OCI-LY3 (cell line): ENCODE results near the gene BRICD5.

Experiments
- H2AFZ ChIP-seq: fragments of 200-600, 300-600 bp; shearing (Covaris generic); 2 replicates; pipeline ENCODE4 v1.6.0; 2014; ENCODE audit warnings: antibody characterized with exemption, low read depth, low read length
- H3K27ac ChIP-seq: fragments of 200-600, 300-600 bp; sonication (generic); 2 replicates; pipeline ENCODE4 v1.5.1; 2014; ENCODE audit warnings: mild to moderate bottlenecking, low read length, moderate library complexity, mixed read lengths
- H3K27me3 ChIP-seq: fragments of 200-600, 300-600 bp; sonication (generic); 2 replicates; pipeline ENCODE4 v1.6.1; 2014; ENCODE audit warnings: low read depth, low read length, mixed read lengths
- H3K36me3 ChIP-seq: fragments of 200-600, 300-600 bp; sonication (generic); replicated peaks from 2 replicates; pipeline ENCODE3; 2014; ENCODE audit warnings: low read depth, low read length, mixed read lengths
- H3K4me1 ChIP-seq: fragments of 300-600, 200-600 bp; sonication (generic); 2 replicates; pipeline ENCODE4 v1.6.1; 2014; ENCODE audit warnings: low read length, mixed read lengths
- H3K4me2 ChIP-seq: fragments of 200-600, 300-600 bp; sonication (generic); 2 replicates; pipeline ENCODE4 v1.6.1; 2014; ENCODE audit warnings: low read length, mixed read lengths
- H3K4me3 ChIP-seq: fragments of 300-600, 200-600 bp; sonication (generic); 2 replicates; pipeline ENCODE4 v1.5.1; 2014; ENCODE audit warnings: antibody characterized with exemption, mild to moderate bottlenecking, low read length, moderate library complexity
- H3K79me2 ChIP-seq: fragments of 300-600, 200-600 bp; shearing (Covaris generic); 2 replicates; pipeline ENCODE4 v1.6.1; 2014; ENCODE audit warnings: mild to moderate bottlenecking, low read length, mixed read lengths
- H3K9ac ChIP-seq: fragments of 300-600, 200-600 bp; shearing (Covaris generic); 2 replicates; pipeline ENCODE4 v1.6.0; 2014; ENCODE audit warnings: mild to moderate bottlenecking, low read length, moderate library complexity
- H3K9me3 ChIP-seq: fragments of 200-600, 300-600 bp; shearing (Covaris generic); 2 replicates; pipeline ENCODE4 v1.6.1; 2014; ENCODE audit warnings: low read length, mixed read lengths; ENCODE audit not compliant: insufficient read depth
- H4K20me1 ChIP-seq: fragments of 200-600, 300-600 bp; sonication (generic); 2 replicates; pipeline ENCODE4 v1.6.1; 2016; ENCODE audit warnings: low read length, mixed read lengths; ENCODE audit not compliant: insufficient read depth
- CTCF ChIP-seq: fragments of 200-600, 300-600 bp; sonication (generic); IDR thresholded peaks from 2 replicates; pipeline ENCODE4 v1.5.1; 2014; ENCODE audit warnings: antibody characterized with exemption, low read length, low read depth
- EZH2phosphoT487 ChIP-seq: fragments of 200-600 bp; shearing (Covaris generic); IDR thresholded peaks from 2 replicates; pipeline ENCODE4 v1.6.1; 2018; ENCODE audit warnings: antibody characterized with exemption, mixed run types, low read depth

BRICD5 gene

GRCh38 chr16:2179576-2179975 lies 31.1 kb downstream of the BRICD5 start:
- Histone ChIP-seq H3K9ac (no peak overlapping the region), H3K9me3 (no peaks in the 10 kb centered on the region), H3K27ac (no peak overlapping the region), H3K4me1 (no peaks in the 10 kb centered on the region), H3K36me3 (peaks cover 10% of the 10 kb centered on the region), H3K4me3 (no peak overlapping the region), H2AFZ (no peak overlapping the region), H3K27me3 (no peaks in the 10 kb centered on the region), H3K4me2 (no peak overlapping the region), H4K20me1 (no peaks in the 10 kb centered on the region), H3K79me2 (no peaks in the 10 kb centered on the region)
- TF ChIP-seq CTCF (no peak), EZH2phosphoT487 (no peak)

- Histone ChIP-seq H3K79me2 (no peaks in the 10 kb centered on the region), H3K4me2 (no peak overlapping the region), H3K27me3 (no peaks in the 10 kb centered on the region), H3K9ac (no peak overlapping the region), H3K9me3 (no peaks in the 10 kb centered on the region), H2AFZ (no peak overlapping the region), H4K20me1 (no peaks in the 10 kb centered on the region), H3K4me3 (no peak overlapping the region), H3K36me3 (peaks cover 13% of the 10 kb centered on the region), H3K4me1 (no peaks in the 10 kb centered on the region), H3K27ac (no peak overlapping the region)
- TF ChIP-seq CTCF (no peak), EZH2phosphoT487 (no peak)
Observed at GRCh38 chr16:2179107-2179501, 31.6 kb downstream of the BRICD5 start.

- Histone ChIP-seq H3K27ac (no peak overlapping the region), H3K4me2 (no peak overlapping the region), H3K4me3 (no peak overlapping the region), H3K9ac (no peak overlapping the region), H3K4me1 (no peaks in the 10 kb centered on the region), H3K36me3 (peaks cover 17% of the 10 kb centered on the region), H3K79me2 (no peaks in the 10 kb centered on the region), H3K9me3 (no peaks in the 10 kb centered on the region), H4K20me1 (no peaks in the 10 kb centered on the region), H2AFZ (no peak overlapping the region), H3K27me3 (no peaks in the 10 kb centered on the region)
- TF ChIP-seq EZH2phosphoT487 (no peak), CTCF (no peak)
Observed at GRCh38 chr16:2178321-2179106, 32.1 kb downstream of the BRICD5 start.

- no peaks in the 10 kb centered on the region for H3K79me2 ChIP-seq
- H3K27me3 ChIP-seq: no peaks in the 10 kb centered on the region
- no peaks in the 10 kb centered on the region for H3K4me1 ChIP-seq
- H2AFZ ChIP-seq: no peak overlapping the region
- no peak overlapping the region for H3K9ac ChIP-seq
- H4K20me1 ChIP-seq: no peaks in the 10 kb centered on the region
- H3K27ac ChIP-seq: no peak overlapping the region
- H3K36me3 ChIP-seq: peaks cover 17% of the 10 kb centered on the region
- TF ChIP-seq CTCF (no peak), EZH2phosphoT487 (no peak)
- H3K4me2 ChIP-seq: no peak overlapping the region
- H3K9me3 ChIP-seq: no peaks in the 10 kb centered on the region
- H3K4me3 ChIP-seq: no peak overlapping the region
Observed at GRCh38 chr16:2177561-2177960, 33.1 kb downstream of the BRICD5 start.
